Activated CD4-positive, alpha-beta T cell treated with anti-CD3 and anti-CD28 coated beads for 36 hours (primary cell): ENCODE results near the gene NOXA1. TPM values are rescaled to one million over a fixed set of nuclear protein-coding genes. Genes with fewer than 3 reads are reported as not detected.

Experiments
- ATAC-seq: fragments of 200-7000 bp; cut with Tn5 transposase; one replicate; pipeline ENCODE4 v1.10.0; 2021; ENCODE audit warnings: mild to moderate bottlenecking, moderate library complexity
- CTCF ChIA-PET: fragments of 350-600 bp; sonication (Branson Sonifier 250); formaldehyde crosslinking; loops from one replicate; lab custom pipeline; 2021; ENCODE audit warnings: antibody characterized with exemption; lab: Charles Lee
- POLR2A ChIA-PET: fragments of 350-600 bp; sonication (Branson Sonifier 250); formaldehyde crosslinking; loops from one replicate; lab custom pipeline; 2021; ENCODE audit warnings: antibody characterized with exemption, inconsistent platforms; lab: Charles Lee
- DNase-seq: peaks from one replicate; pipeline ENCODE4 v3.0.0-alpha.2; 2020
- H3K27ac Mint-ChIP-seq: one replicate; pipeline ENCODE4 v1.8.0; 2021; ENCODE audit warnings: mixed read lengths
- H3K27me3 Mint-ChIP-seq: one replicate; pipeline ENCODE4 v1.8.0; 2021; ENCODE audit warnings: mixed read lengths
- H3K36me3 Mint-ChIP-seq: one replicate; pipeline ENCODE4 v1.8.0; 2021; ENCODE audit warnings: low read depth, mixed read lengths
- H3K4me1 Mint-ChIP-seq: one replicate; pipeline ENCODE4 v1.8.0; 2021; ENCODE audit warnings: mixed read lengths
- H3K4me3 Mint-ChIP-seq: one replicate; pipeline ENCODE4 v1.8.0; 2021; ENCODE audit warnings: mild to moderate bottlenecking, moderate library complexity, mixed read lengths
- H3K9me3 Mint-ChIP-seq: one replicate; pipeline ENCODE4 v1.8.0; 2021; ENCODE audit warnings: low read depth, mixed read lengths
- intact Hi-C, 2 experiments: fragments of 100-400 bp; cut with DNase I in 1 of 2; cut with micrococcal nuclease in 1 of 2; formaldehyde crosslinking; loops; one replicate each; pipeline versions ENCODE4 v1.14.2 to v1.15.1; 2022 to 2024; cut with DNase I, micrococcal nuclease
- total RNA-seq, 2 experiments: library from RNA; stranded (reverse); gene quantifications; one replicate each; pipeline ENCODE4 v1.2.3, GENCODE V29; 2021

NOXA1 gene
- total RNA-seq, 2 experiments from 2014 or later: 0.97 to 1.7 TPM

- Mint-ChIP-seq H3K9me3 (no peaks in the 10 kb centered on the region), H3K4me3 (no peak overlapping the region), H3K36me3 (no peaks in the 10 kb centered on the region), H3K27ac (no peak overlapping the region), H3K4me1 (peaks cover 2% of the 10 kb centered on the region), H3K27me3 (peaks cover 10% of the 10 kb centered on the region)
- intact Hi-C loops: no loop called here
- ChIA-PET CTCF (interaction anchor here (0.7 kb wide), 1 partner anchor 35 kb away, joined by 3 read pairs; no protein-coding TSS in a partner anchor), POLR2A (no interaction called here)
- DNase-seq: no peak
- no peak for ATAC-seq
These were observed 16.0 kb downstream of the NOXA1 start for GRCh38 chr9:137439158-137439714.

GRCh38 chr9:137441289-137441934, 18.2 kb downstream of the NOXA1 start, which contains the start of gene ENTPD8:
TSS of gene ENTPD8 (minus strand) at chr9:137441357. CDS start at chr9:137438285, 3,072 bp downstream.
- POLR2A ChIA-PET: no interaction called here
- Mint-ChIP-seq H3K27ac (no peak within 1 kb of the TSS), H3K9me3 (no peaks in the 10 kb centered on the region), H3K4me3 (peak within 1 kb of the TSS; percentile 38), H3K4me1 (peaks cover 9% of the 10 kb centered on the region), H3K36me3 (no peaks in the 10 kb centered on the region), H3K27me3 (peaks cover 10% of the 10 kb centered on the region)
- ATAC-seq (no peak), DNase-seq (no peak)
- intact Hi-C loops: loop anchor here in 1 of 2 experiments (10.0 kb wide), 1 partner anchor 147 kb away; no protein-coding TSS in a partner anchor
- CTCF ChIA-PET: no interaction called here

- Mint-ChIP-seq H3K27me3 (peaks cover 10% of the 10 kb centered on the region), H3K4me1 (peaks cover 10% of the 10 kb centered on the region), H3K4me3 (peak overlapping the region; percentile 38), H3K36me3 (no peaks in the 10 kb centered on the region), H3K9me3 (no peaks in the 10 kb centered on the region), H3K27ac (no peak overlapping the region)
- intact Hi-C loops: loop anchor here in 1 of 2 experiments (10.0 kb wide), 1 partner anchor 147 kb away; no protein-coding TSS in a partner anchor
- DNase-seq (no peak), ATAC-seq (no peak)
- ChIA-PET POLR2A (no interaction called here), CTCF (interaction anchor here (0.7 kb wide), 1 partner anchor 120 kb away, joined by 4 read pairs; no protein-coding TSS in a partner anchor)
These were observed 18.7 kb downstream of the NOXA1 start for GRCh38 chr9:137441935-137442321.

GRCh38 chr9:137444106-137444790, 21.1 kb downstream of the NOXA1 start:
- Mint-ChIP-seq H3K27me3 (peaks cover 10% of the 10 kb centered on the region), H3K4me1 (peaks cover 12% of the 10 kb centered on the region), H3K9me3 (no peaks in the 10 kb centered on the region), H3K36me3 (peaks cover 2% of the 10 kb centered on the region), H3K27ac (no peak overlapping the region), H3K4me3 (no peak overlapping the region)
- POLR2A ChIA-PET: no interaction called here
- DNase-seq (no peak), ATAC-seq (no peak)
- CTCF ChIA-PET: interaction anchor here (0.5 to 1.9 kb wide), 6 partner anchors 12 to 614 kb away, joined by 3 to 5 read pairs (median 3); no protein-coding TSS in a partner anchor
- intact Hi-C loops: loop anchor here (2.0 to 10.0 kb wide), 2 partner anchors 149 to 157 kb away; no protein-coding TSS in a partner anchor

- ATAC-seq (peak; percentile 91), DNase-seq (peak; percentile 91)
- H3K4me3 Mint-ChIP-seq: no peak overlapping the region
- CTCF ChIA-PET: interaction anchor here (0.6 to 1.9 kb wide), 5 partner anchors 13 to 659 kb away, joined by 3 to 5 read pairs (median 3); no protein-coding TSS in a partner anchor
- H3K27me3 Mint-ChIP-seq: peaks cover 10% of the 10 kb centered on the region
- H3K4me1 Mint-ChIP-seq: peaks cover 16% of the 10 kb centered on the region
- H3K36me3 Mint-ChIP-seq: peaks cover 7% of the 10 kb centered on the region
- no peak overlapping the region for H3K27ac Mint-ChIP-seq
- POLR2A ChIA-PET: no interaction called here
- intact Hi-C loops: loop anchor here (1.0 to 10.0 kb wide), 4 partner anchors 22 to 159 kb away; partner anchors contain the start of genes EXD3 (in 2 of the 2) and NOXA1 (in 2 of the 2)
- H3K9me3 Mint-ChIP-seq: no peaks in the 10 kb centered on the region
These were observed 22.1 kb downstream of the NOXA1 start for GRCh38 chr9:137445275-137445807.

GRCh38 chr9:137445930-137446431, 22.8 kb downstream of the NOXA1 start:
- Mint-ChIP-seq H3K4me1 (peaks cover 20% of the 10 kb centered on the region), H3K27ac (no peak overlapping the region), H3K27me3 (peaks cover 10% of the 10 kb centered on the region), H3K9me3 (no peaks in the 10 kb centered on the region), H3K36me3 (peaks cover 7% of the 10 kb centered on the region), H3K4me3 (no peak overlapping the region)
- intact Hi-C loops: loop anchor here (1.0 to 10.0 kb wide), 4 partner anchors 23 to 159 kb away; partner anchors contain the start of genes EXD3 (in 2 of the 2) and NOXA1 (in 2 of the 2)
- DNase-seq (no peak), ATAC-seq (no peak)
- ChIA-PET POLR2A (no interaction called here), CTCF (interaction anchor here (0.6 to 0.7 kb wide), 3 partner anchors 17 to 159 kb away, joined by 3 to 4 read pairs (median 3); no protein-coding TSS in a partner anchor)

- no peak for ATAC-seq
- no peaks in the 10 kb centered on the region for H3K9me3 Mint-ChIP-seq
- H3K36me3 Mint-ChIP-seq: peaks cover 9% of the 10 kb centered on the region
- POLR2A ChIA-PET: no interaction called here
- no peak overlapping the region for H3K27ac Mint-ChIP-seq
- H3K4me3 Mint-ChIP-seq: no peak overlapping the region
- intact Hi-C loops: loop anchor here in 1 of 2 experiments (10.0 kb wide), 1 partner anchor 152 kb away; no protein-coding TSS in a partner anchor
- peaks cover 19% of the 10 kb centered on the region for H3K4me1 Mint-ChIP-seq
- CTCF ChIA-PET: no interaction called here
- peaks cover 8% of the 10 kb centered on the region for H3K27me3 Mint-ChIP-seq
- no peak for DNase-seq
These were observed 23.8 kb downstream of the NOXA1 start for GRCh38 chr9:137446851-137447471.

- Mint-ChIP-seq H3K36me3 (peaks cover 14% of the 10 kb centered on the region), H3K4me1 (peaks cover 25% of the 10 kb centered on the region), H3K27me3 (peaks cover 3% of the 10 kb centered on the region), H3K9me3 (no peaks in the 10 kb centered on the region), H3K27ac (no peak overlapping the region), H3K4me3 (no peak overlapping the region)
- ATAC-seq: no peak
- intact Hi-C loops: loop anchor here in 1 of 2 experiments (10.0 kb wide), 1 partner anchor 153 kb away; no protein-coding TSS in a partner anchor
- CTCF ChIA-PET: no interaction called here
- DNase-seq: no peak
- POLR2A ChIA-PET: no interaction called here
These were observed 24.8 kb downstream of the NOXA1 start for GRCh38 chr9:137447722-137448601.

- ChIA-PET POLR2A (no interaction called here), CTCF (no interaction called here)
- Mint-ChIP-seq H3K9me3 (no peaks in the 10 kb centered on the region), H3K27me3 (peaks cover under 1% of the 10 kb centered on the region), H3K4me3 (no peak overlapping the region), H3K36me3 (peaks cover 16% of the 10 kb centered on the region), H3K4me1 (peaks cover 26% of the 10 kb centered on the region), H3K27ac (no peak overlapping the region)
- DNase-seq (no peak), ATAC-seq (no peak)
- intact Hi-C loops: loop anchor here in 1 of 2 experiments (10.0 kb wide), 1 partner anchor 154 kb away; no protein-coding TSS in a partner anchor
These were observed 25.4 kb downstream of the NOXA1 start for GRCh38 chr9:137448602-137448962.
